T-helper 17 cell (primary cell): Measurements from ENCODE around the gene ADIPOQ. TPM values are rescaled to one million over a fixed set of nuclear protein-coding genes. Genes with fewer than 3 reads are reported as not detected.
"Not testable (repeated sequence)": the region's sequence is repeated elsewhere in the genome, so short reads cannot be mapped to it uniquely, and the experiment has no call there.

Experiments
- ATAC-seq: fragments of 150-1000 bp; cut with Tn5 transposase; 2 replicates; pipeline ENCODE4 v1.10.0; 2021; ENCODE audit warnings: mild to moderate bottlenecking, moderate library complexity
- DNase-seq, 3 donors: peaks; one replicate each; pipeline versions ENCODE4 v3.0.0 to v3.0.0-alpha.2; 2020 to 2021
- H3K9me3 ChIP-seq: one replicate; pipeline ENCODE4 v1.7.0; 2013; ENCODE audit warnings: low read length, mild to moderate bottlenecking; ENCODE audit not compliant: control insufficient read depth, poor library complexity, severe bottlenecking
- H3K27ac Mint-ChIP-seq: one replicate; pipeline ENCODE4 v1.8.0; 2022; ENCODE audit warnings: mild to moderate bottlenecking, moderate library complexity, mixed read lengths
- H3K27me3 Mint-ChIP-seq: one replicate; pipeline ENCODE4 v1.8.0; 2022; ENCODE audit warnings: mixed read lengths
- H3K36me3 Mint-ChIP-seq: one replicate; pipeline ENCODE4 v1.8.0; 2022; ENCODE audit warnings: low read depth, mixed read lengths
- H3K4me1 Mint-ChIP-seq: one replicate; pipeline ENCODE4 v1.8.0; 2022; ENCODE audit warnings: mild to moderate bottlenecking, mixed read lengths
- H3K4me3 Mint-ChIP-seq: one replicate; pipeline ENCODE4 v1.8.0; 2022; ENCODE audit warnings: mild to moderate bottlenecking, moderate library complexity, mixed read lengths
- total RNA-seq, 4 donors: library from RNA in 2 of 4; stranded (reverse) in 2 of 4; gene quantifications; one replicate each; pipeline ENCODE4 v1.2.3 and lab custom pipeline; 2022 to 2026

Gene ADIPOQ
- total RNA-seq, 2 donors from 2014 or later = not detected

GRCh38 chr3:186821429-186822387 is 20.8 kb upstream of the ADIPOQ start:
- no peaks in the 10 kb centered on the region for H3K9me3 ChIP-seq
- ATAC-seq (peak; percentile 54), DNase-seq (no peak)
- Mint-ChIP-seq H3K27ac (no peak overlapping the region), H3K4me1 (peaks cover 16% of the 10 kb centered on the region), H3K36me3 (no peaks in the 10 kb centered on the region), H3K4me3 (no peak overlapping the region), H3K27me3 (peaks cover 16% of the 10 kb centered on the region)

DNA sequence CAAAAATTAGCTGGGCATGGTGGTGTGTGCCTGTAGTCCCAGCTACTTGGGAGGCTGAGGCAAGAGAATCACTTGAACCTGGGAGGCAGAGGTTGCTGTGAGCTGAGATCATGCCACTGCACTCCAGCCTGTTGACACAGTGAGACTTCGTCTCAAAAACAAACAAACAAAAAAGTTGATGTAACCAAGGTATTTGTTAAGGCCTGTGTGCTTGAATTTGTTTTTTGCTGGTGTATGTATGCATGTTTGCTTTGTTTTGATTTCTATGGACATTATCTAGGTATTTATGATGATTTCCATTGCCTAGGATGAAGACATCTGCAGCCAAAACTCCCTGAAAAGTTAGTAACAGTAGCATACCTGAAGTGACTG is 20.1 kb upstream of the ADIPOQ start:
- peaks cover 17% of the 10 kb centered on the region for H3K27me3 Mint-ChIP-seq
- not testable (repeated sequence) for H3K4me3 Mint-ChIP-seq, H3K36me3 Mint-ChIP-seq, H3K9me3 ChIP-seq, ATAC-seq, DNase-seq, H3K27ac Mint-ChIP-seq
- peaks cover 16% of the 10 kb centered on the region for H3K4me1 Mint-ChIP-seq

DNA sequence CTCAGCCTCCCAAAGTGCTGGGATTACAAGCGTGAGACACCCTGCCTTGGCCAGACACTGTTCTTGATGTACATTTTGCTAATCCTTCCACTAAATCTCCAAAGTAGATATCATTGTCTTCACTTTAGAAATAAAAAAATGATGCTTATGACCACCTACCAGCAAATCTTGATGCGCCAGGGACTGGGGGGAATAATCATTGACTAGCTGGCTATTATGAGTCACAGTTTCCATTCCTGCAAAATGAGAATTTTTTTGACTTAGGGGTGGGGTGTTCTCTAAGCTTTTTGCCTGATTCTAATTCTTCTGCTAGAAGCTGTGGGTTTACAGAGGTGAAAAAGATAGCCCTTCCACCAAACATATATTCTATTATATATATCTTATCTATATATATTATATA is 19.1 kb upstream of the ADIPOQ start:
- no peak overlapping the region for H3K4me3 Mint-ChIP-seq
- no peaks in the 10 kb centered on the region for H3K9me3 ChIP-seq
- no peaks in the 10 kb centered on the region for H3K36me3 Mint-ChIP-seq
- H3K27me3 Mint-ChIP-seq = peaks cover 17% of the 10 kb centered on the region
- H3K27ac Mint-ChIP-seq = no peak overlapping the region
- DNase-seq (no peak), ATAC-seq (no peak)
- peaks cover 16% of the 10 kb centered on the region for H3K4me1 Mint-ChIP-seq

DNA sequence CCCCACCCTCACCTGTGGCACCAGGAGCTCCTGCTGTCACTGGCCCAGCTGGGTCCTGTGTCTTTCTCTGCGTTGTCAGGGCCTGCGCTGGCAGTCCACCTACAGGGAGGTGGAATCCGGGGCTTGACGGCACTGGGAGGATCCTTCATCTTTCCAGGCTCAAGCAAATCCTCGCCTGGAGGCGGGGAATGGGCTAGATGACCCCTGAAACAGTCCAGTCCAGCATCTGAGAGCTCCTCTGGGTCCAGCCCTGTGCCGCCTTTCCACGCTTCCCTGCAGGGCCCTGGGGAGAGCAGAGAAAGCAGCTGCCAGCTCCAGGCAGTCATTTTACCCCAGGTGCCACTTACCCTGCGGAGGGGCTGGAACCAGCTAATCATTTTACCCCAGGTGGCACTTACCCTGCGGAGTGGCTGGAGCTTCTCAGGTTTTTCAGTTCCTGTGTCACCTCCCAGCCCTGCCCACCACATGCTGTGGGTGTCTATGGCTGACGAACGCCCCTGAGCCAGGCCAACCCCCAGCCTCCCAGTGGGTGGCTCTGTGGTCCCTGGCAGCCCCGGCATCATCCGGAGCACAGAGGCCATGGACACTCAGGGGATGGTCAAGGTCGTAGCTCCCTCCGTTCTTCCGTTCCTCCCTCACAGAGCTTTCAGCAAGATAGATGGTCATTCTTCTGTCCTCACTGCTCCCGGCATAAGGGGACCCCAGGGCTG is 17.9 kb upstream of the ADIPOQ start:
- H3K27me3 Mint-ChIP-seq = peaks cover 20% of the 10 kb centered on the region
- no peak overlapping the region for H3K4me3 Mint-ChIP-seq
- no peaks in the 10 kb centered on the region for H3K9me3 ChIP-seq
- peaks cover 17% of the 10 kb centered on the region for H3K4me1 Mint-ChIP-seq
- ATAC-seq = no peak
- no peak for DNase-seq
- no peaks in the 10 kb centered on the region for H3K36me3 Mint-ChIP-seq
- H3K27ac Mint-ChIP-seq = no peak overlapping the region

- DNase-seq = no peak
- peaks cover 28% of the 10 kb centered on the region for H3K27me3 Mint-ChIP-seq
- H3K4me3 Mint-ChIP-seq = peak overlapping the region; percentile 83
- no peaks in the 10 kb centered on the region for H3K9me3 ChIP-seq
- H3K4me1 Mint-ChIP-seq = peaks cover 18% of the 10 kb centered on the region
- H3K36me3 Mint-ChIP-seq = no peaks in the 10 kb centered on the region
- H3K27ac Mint-ChIP-seq = no peak overlapping the region
- ATAC-seq = peak; percentile 30
These were observed 17.2 kb upstream of the ADIPOQ start for GRCh38 chr3:186825294-186825821.

- peak overlapping the region; percentile 83 for H3K4me3 Mint-ChIP-seq
- ATAC-seq (no peak), DNase-seq (no peak)
- H3K36me3 Mint-ChIP-seq = no peaks in the 10 kb centered on the region
- H3K4me1 Mint-ChIP-seq = peaks cover 18% of the 10 kb centered on the region
- H3K9me3 ChIP-seq = no peaks in the 10 kb centered on the region
- H3K27me3 Mint-ChIP-seq = peaks cover 34% of the 10 kb centered on the region
- peak overlapping the region; percentile 43 for H3K27ac Mint-ChIP-seq
These were observed 16.6 kb upstream of the ADIPOQ start for GRCh38 chr3:186825872-186826409.

GRCh38 chr3:186826410-186826975 is 16.0 kb upstream of the ADIPOQ start:
- DNase-seq (no peak), ATAC-seq (no peak)
- Mint-ChIP-seq H3K27me3 (peaks cover 39% of the 10 kb centered on the region), H3K27ac (peak overlapping the region; percentile 43), H3K36me3 (no peaks in the 10 kb centered on the region), H3K4me1 (peaks cover 18% of the 10 kb centered on the region), H3K4me3 (peak overlapping the region; percentile 83)
- no peaks in the 10 kb centered on the region for H3K9me3 ChIP-seq

- Mint-ChIP-seq H3K36me3 (no peaks in the 10 kb centered on the region), H3K4me1 (peaks cover 18% of the 10 kb centered on the region), H3K27me3 (peaks cover 47% of the 10 kb centered on the region), H3K4me3 (peak overlapping the region; percentile 83), H3K27ac (no peak overlapping the region)
- H3K9me3 ChIP-seq = no peaks in the 10 kb centered on the region
- peak; percentile 95 for ATAC-seq
- DNase-seq = peak; percentile 82 to 89 (median 86)
These were observed 15.3 kb upstream of the ADIPOQ start for GRCh38 chr3:186826976-186827857.

DNA sequence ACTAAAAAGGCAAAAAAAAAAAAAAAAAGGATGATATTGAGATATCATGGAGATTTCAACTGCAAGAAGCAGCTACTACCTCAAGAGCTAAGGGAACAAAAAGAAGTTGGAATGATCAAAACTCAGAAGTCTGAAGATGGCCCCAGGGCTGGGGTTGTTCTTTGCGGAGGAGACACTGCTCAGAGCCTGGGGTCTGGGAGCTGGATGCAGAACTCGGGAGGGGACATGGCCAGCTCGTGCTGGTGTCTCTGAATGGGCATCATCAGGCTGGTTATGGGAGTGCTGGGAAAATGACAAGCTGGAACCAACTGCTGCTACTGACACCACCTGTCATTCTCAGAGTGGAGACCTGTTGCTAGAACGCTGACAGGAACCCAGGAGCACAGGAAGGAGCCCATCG is 14.2 kb upstream of the ADIPOQ start:
- no peak for ATAC-seq
- H3K36me3 Mint-ChIP-seq = no peaks in the 10 kb centered on the region
- no peaks in the 10 kb centered on the region for H3K9me3 ChIP-seq
- no peak overlapping the region for H3K4me3 Mint-ChIP-seq
- H3K27ac Mint-ChIP-seq = no peak overlapping the region
- H3K27me3 Mint-ChIP-seq = peaks cover 51% of the 10 kb centered on the region
- peaks cover 18% of the 10 kb centered on the region for H3K4me1 Mint-ChIP-seq
- no peak for DNase-seq

DNA sequence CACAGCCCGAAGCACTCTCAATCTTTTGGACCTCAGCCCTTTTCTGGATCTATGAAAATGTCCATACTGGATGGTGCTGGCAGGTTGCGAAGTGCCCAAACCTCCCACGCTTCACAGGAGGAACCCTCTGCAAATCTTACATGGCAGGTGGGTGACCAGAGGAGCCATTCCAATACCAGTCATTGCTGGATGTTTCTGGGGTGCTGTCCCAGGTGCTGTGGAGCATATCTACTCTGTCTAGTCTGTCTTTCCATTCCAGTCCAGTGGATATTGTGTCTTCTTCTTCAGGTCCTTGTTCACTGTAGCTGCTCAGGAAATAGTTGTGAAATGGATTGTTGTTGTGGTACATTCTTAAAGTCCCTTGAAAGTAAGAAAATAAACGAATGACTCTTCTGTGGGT is 10.7 kb upstream of the ADIPOQ start:
- no peaks in the 10 kb centered on the region for H3K9me3 ChIP-seq
- DNase-seq = no peak
- Mint-ChIP-seq H3K36me3 (no peaks in the 10 kb centered on the region), H3K27me3 (peaks cover 34% of the 10 kb centered on the region), H3K4me1 (peaks cover 4% of the 10 kb centered on the region), H3K27ac (no peak overlapping the region), H3K4me3 (no peak overlapping the region)
- ATAC-seq = no peak

DNA sequence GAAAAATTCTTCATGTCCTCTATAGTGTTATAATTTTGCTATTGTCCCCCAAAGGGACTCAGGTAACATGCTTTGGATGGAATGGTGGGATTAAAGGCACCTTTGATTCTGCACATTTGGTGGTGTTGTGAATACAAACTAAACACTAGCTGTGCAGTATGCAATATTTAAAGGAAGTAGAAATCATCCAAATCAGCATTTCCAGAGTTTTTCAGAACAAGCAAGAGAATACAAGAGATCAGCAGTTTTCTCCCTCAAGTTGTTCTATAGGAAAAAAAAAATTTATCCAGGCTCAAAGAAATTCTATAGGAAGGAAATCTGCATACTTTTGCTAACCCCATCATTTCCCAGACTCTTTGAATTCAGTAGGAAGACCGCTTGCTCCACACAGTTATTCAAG is 10.2 kb upstream of the ADIPOQ start:
- Mint-ChIP-seq H3K27ac (no peak overlapping the region), H3K27me3 (peaks cover 34% of the 10 kb centered on the region), H3K4me1 (peaks cover 4% of the 10 kb centered on the region), H3K4me3 (no peak overlapping the region), H3K36me3 (no peaks in the 10 kb centered on the region)
- DNase-seq (no peak), ATAC-seq (no peak)
- no peaks in the 10 kb centered on the region for H3K9me3 ChIP-seq

DNA sequence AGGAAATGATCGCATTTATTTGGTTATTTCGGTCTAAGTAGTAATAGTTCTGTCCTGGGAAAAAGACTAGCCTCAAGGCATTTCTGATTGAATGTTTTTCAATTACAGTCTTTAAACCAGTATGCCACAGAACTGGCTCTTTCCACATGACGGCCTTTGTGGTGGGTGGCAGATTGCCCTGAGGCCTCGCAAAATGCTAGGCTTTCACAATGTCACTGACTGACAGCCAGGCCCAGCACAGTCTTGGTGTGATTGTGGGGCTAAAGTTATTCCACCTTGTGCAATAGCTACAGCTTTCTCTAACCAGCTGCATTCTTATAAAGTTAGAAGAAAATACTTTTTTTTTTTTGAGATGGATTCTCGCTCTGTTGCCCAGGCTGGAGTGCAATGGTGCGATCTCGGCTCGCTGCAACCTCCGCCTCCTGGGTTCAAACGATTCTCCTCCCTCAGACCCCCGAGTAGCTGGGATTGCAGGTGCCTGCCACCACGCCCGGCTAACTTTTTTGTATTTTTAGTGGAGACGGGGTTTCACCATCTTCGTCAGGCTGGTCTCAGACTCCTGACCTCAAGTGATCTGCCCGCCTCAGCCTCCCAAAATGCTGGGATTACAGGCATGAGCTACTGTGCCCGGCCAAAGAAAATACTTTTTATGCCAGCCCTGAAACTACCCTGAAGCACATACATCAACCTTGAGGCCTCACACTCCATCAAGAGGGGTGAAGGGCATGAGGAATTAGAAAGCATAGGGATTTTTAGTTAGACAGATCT is 2.5 kb upstream of the ADIPOQ start:
- H3K9me3 ChIP-seq = no peaks in the 10 kb centered on the region
- H3K27ac Mint-ChIP-seq = no peak overlapping the region
- no peak for DNase-seq
- ATAC-seq = no peak
- peaks cover 4% of the 10 kb centered on the region for H3K36me3 Mint-ChIP-seq
- peaks cover 28% of the 10 kb centered on the region for H3K27me3 Mint-ChIP-seq
- H3K4me3 Mint-ChIP-seq = no peak overlapping the region
- peaks cover 2% of the 10 kb centered on the region for H3K4me1 Mint-ChIP-seq
